ENCODE results near the gene CTDSPL.

CTDSPL gene

DNA sequence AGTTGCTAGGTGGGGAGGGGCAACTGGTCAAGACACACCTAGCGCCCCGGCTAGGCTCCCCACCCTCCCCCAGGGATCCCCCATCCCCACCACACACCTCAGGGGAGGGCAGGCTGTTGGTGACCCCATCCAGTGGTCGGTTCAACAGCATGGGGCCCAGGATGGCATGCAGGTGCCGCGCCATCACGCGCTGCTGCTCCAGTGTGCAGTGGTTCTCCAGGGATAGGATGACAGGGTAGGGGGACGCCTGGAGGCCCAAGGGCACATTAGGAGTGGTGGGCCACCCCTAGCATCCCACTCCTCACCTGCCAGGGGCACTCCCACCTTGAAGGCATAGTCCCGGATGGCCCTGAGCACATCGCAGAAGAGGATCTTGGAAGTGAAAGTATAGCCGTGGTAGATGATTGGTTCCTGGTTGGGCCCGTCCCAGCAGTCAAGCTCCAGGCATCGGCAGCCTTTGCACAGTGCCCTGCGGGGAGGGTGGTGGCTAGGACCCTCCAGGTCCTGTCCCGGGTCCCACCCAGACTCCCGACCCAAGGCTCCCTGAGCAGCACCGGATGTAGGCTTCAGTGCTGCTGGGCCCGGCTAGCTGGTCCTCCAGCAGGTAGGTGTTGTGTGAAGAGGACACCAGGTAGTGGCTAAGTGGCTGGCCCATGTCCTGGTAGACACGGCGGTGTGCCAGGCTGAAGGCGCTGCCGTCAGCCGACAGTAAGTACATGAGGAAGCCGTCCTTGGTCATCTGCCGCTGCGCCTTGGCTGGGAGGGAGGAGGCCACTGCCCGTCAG, 148.3 kb downstream of the CTDSPL start:
- H3K4me3 ChIP-seq (ENCODE audit: low read depth, low read length): no peak overlapping the region
- no peak for TF ChIP-seq CTCF (IDR thresholded peaks at IDR 0.05; ENCODE audit: low read depth, low read length, missing control alignments)
- no peak for DNase-seq (ENCODE audit: low read depth)
- in situ Hi-C loops (cut with HindIII; ENCODE audit: low sequenced_read_pairs): no loop called here

GRCh38 chr3:38011111-38011510, 149.4 kb downstream of the CTDSPL start:
- no peak for TF ChIP-seq CTCF (IDR thresholded peaks at IDR 0.05; ENCODE audit: low read depth, low read length, missing control alignments)
- in situ Hi-C loops (cut with HindIII; ENCODE audit: low sequenced_read_pairs): no loop called here
- no peak overlapping the region for H3K4me3 ChIP-seq (ENCODE audit: low read depth, low read length)
- DNase-seq (ENCODE audit: low read depth): no peak

- H3K4me3 ChIP-seq (ENCODE audit: low read depth, low read length): no peak overlapping the region
- no peak for TF ChIP-seq CTCF (IDR thresholded peaks at IDR 0.05; ENCODE audit: low read depth, low read length, missing control alignments)
- no peak for DNase-seq (ENCODE audit: low read depth)
- in situ Hi-C loops (cut with HindIII; ENCODE audit: low sequenced_read_pairs): no loop called here
Observed at GRCh38 chr3:38015485-38015884, 153.8 kb downstream of the CTDSPL start.

DNA sequence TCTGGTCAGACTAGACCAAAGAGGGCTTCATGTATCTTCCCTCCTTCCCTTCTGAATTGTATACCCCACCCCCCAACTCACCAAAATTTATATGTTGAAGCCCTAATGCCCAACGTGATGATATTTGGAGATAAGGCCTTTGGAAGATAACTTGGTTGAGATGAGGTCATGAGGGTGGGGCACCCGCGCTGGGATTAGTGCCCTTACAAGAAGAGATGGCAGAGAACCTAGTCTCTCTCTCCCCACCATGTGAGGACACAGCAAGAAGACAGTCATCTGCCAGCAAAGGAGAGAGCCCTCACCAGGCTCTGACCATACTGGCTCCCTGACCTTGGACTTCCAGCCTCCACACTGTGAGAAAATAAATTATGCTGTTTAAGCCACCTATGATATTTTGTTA, 154.3 kb downstream of the CTDSPL start:
- in situ Hi-C loops (cut with HindIII; ENCODE audit: low sequenced_read_pairs): no loop called here
- no peak for DNase-seq (ENCODE audit: low read depth)
- TF ChIP-seq CTCF (IDR thresholded peaks at IDR 0.05; ENCODE audit: low read depth, low read length, missing control alignments): no peak
- no peak overlapping the region for H3K4me3 ChIP-seq (ENCODE audit: low read depth, low read length)

GRCh38 chr3:38016410-38016809, 154.7 kb downstream of the CTDSPL start:
- DNase-seq (ENCODE audit: low read depth): no peak
- no peak for TF ChIP-seq CTCF (IDR thresholded peaks at IDR 0.05; ENCODE audit: low read depth, low read length, missing control alignments)
- H3K4me3 ChIP-seq (ENCODE audit: low read depth, low read length): no peak overlapping the region
- in situ Hi-C loops (cut with HindIII; ENCODE audit: low sequenced_read_pairs): no loop called here

- DNase-seq (ENCODE audit: low read depth): no peak
- no peak overlapping the region for H3K4me3 ChIP-seq (ENCODE audit: low read depth, low read length)
- in situ Hi-C loops (cut with HindIII; ENCODE audit: low sequenced_read_pairs): no loop called here
- TF ChIP-seq CTCF (IDR thresholded peaks at IDR 0.05; ENCODE audit: low read depth, low read length, missing control alignments): no peak
Observed at GRCh38 chr3:38016847-38017444, 155.3 kb downstream of the CTDSPL start.
